Epithelial cell of esophagus (primary cell): ENCODE results near the gene SSUH2.

Experiments used
- DNase-seq: peaks from one replicate; pipeline ENCODE4 v3.0.0; 2010; ENCODE audit warnings: low read depth
- H3K4me3 ChIP-seq: 2 replicates; pipeline ENCODE4 v1.5.1; 2011; ENCODE audit warnings: mild to moderate bottlenecking, low read length, control low read depth
- TF ChIP-seq, protein P1 (sequence below): IDR thresholded peaks from 2 replicates; pipeline ENCODE4 v1.5.1; 2011; ENCODE audit warnings: low read depth, mild to moderate bottlenecking, low read length, control low read depth, inconsistent platforms; ENCODE audit not compliant: insufficient read depth; ENCODE audit errors: missing control alignments

The SSUH2 gene

GRCh38 chr3:8673083-8673737 lies 28.6 kb upstream of the SSUH2 start:
- TF ChIP-seq, protein P1, sequence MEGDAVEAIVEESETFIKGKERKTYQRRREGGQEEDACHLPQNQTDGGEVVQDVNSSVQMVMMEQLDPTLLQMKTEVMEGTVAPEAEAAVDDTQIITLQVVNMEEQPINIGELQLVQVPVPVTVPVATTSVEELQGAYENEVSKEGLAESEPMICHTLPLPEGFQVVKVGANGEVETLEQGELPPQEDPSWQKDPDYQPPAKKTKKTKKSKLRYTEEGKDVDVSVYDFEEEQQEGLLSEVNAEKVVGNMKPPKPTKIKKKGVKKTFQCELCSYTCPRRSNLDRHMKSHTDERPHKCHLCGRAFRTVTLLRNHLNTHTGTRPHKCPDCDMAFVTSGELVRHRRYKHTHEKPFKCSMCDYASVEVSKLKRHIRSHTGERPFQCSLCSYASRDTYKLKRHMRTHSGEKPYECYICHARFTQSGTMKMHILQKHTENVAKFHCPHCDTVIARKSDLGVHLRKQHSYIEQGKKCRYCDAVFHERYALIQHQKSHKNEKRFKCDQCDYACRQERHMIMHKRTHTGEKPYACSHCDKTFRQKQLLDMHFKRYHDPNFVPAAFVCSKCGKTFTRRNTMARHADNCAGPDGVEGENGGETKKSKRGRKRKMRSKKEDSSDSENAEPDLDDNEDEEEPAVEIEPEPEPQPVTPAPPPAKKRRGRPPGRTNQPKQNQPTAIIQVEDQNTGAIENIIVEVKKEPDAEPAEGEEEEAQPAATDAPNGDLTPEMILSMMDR, result no peak
- H3K4me3 ChIP-seq, result no peak overlapping the region
- DNase-seq, result no peak

DNA sequence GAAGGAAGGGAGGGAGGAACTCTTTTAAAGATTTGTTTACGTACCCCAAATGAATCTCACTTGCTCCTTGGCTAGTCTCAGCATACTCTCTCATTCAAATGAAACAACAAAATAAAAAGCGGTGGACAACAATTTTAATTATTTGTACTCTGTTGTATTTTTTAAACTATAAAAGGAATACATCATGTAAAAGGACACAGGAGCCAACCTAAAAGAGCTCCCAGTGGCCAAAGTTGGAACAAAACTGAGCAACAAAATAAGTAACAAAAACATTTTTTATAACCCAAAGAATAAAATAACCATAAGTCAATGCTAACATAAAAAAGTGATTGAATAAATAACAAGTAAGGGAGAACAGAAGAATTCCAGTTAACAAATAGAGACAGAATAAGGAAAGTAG lies 24.4 kb upstream of the SSUH2 start:
- no peak overlapping the region for H3K4me3 ChIP-seq
- DNase-seq, result no peak
- TF ChIP-seq, protein P1, result no peak

DNA sequence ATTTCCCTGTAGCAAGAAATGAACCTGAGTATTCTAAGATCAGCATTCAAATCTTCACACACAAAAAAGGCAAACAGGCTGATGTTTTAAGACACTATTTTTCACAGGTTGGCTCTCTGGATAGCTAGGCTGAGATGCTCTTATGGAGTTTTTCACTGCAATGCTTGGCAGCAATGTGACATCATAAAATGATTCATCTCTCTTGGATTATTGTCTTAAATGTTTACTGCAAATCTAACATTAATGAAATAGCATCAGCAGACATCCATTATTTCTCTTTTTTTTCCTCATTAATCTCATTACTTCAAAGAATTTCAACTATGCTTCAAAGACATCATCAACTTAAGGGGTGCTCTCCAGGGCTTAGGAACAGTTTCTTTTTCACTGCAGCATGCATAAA lies 23.6 kb upstream of the SSUH2 start:
- TF ChIP-seq, protein P1, result no peak
- H3K4me3 ChIP-seq, result no peak overlapping the region

GRCh38 chr3:8667463-8668091 lies 23.0 kb upstream of the SSUH2 start:
- DNase-seq, result no peak
- no peak overlapping the region for H3K4me3 ChIP-seq
- TF ChIP-seq, protein P1, result no peak

More for the DNA sequence above, 23.6 kb upstream of the SSUH2 start:
- DNase-seq, result peak; percentile 22

- no peak for DNase-seq
- no peak overlapping the region for H3K4me3 ChIP-seq
- TF ChIP-seq, protein P1, result no peak
These were observed 20.9 kb upstream of the SSUH2 start for GRCh38 chr3:8665407-8665896.

DNA sequence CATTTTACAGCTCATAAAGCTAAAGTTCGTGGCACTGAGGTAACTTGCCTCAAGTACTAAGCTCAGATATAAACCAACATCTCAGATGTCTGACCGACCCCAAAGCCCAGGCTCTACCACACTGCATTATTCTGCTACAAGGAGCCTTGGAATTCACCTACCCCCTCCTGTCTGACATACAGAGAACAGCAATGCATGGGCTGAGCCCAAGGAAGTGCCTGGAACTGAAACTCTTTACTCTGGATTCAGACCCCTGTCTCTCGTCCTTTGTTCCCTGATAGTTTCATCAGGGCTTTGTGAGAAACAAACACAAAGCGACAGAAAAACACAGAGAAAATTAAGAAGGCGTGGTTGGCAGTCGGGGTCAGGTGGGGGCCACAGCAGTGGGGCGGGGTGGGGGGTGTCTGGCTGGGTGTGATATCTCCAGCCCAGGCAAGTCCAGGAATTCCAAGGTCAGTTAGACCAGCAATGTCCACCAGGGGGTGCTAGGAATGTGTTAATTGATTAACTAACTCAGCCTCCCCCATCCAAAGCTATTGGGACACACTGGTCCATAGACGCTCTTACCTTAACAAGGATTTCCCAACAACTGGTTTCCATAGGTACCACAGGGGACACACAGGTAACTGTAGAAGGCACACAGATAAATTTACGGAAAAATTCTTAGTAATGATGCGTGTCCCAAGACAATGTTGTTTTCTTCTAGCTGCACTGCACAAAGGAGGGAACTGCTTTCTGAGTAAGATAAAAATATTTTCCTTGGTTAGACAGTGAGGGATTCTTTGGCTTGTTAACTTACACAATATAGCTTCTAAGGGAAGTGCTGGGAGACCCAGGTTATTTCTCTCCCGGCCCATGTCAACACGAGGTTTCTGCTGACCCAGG lies 18.8 kb upstream of the SSUH2 start:
- TF ChIP-seq, protein P1, result peak; percentile 63
- no peak overlapping the region for H3K4me3 ChIP-seq
- DNase-seq, result peak; percentile 81
